Activated CD8-positive, alpha-beta memory T cell treated with anti-CD3 and anti-CD28 coated beads, Interleukin-2, amount 10 ng/mL, durations not matched to agents 7 days and 5 days (primary cell): ENCODE measurements around the gene SERINC1. TPM values are rescaled to one million over a fixed set of nuclear protein-coding genes. Genes with fewer than 3 reads are reported as not detected.

ENCODE experiments used
- ATAC-seq: fragments of 150-1000 bp; cut with Tn5 transposase; one replicate; pipeline ENCODE4 v1.10.0; 2021; ENCODE audit warnings: moderate library complexity
- CTCF ChIA-PET: fragments of 350-600 bp; sonication (Branson Sonifier 250); formaldehyde crosslinking; loops from one replicate; lab custom pipeline; 2021; ENCODE audit warnings: antibody characterized with exemption; lab: Charles Lee
- DNase-seq: peaks from one replicate; pipeline ENCODE4 v3.0.0-alpha.2; 2020
- H3K27ac Mint-ChIP-seq: one replicate; pipeline ENCODE4 v1.8.0; 2021; ENCODE audit warnings: mild to moderate bottlenecking, mixed read lengths
- H3K27me3 Mint-ChIP-seq: one replicate; pipeline ENCODE4 v1.8.0; 2021; ENCODE audit warnings: mixed read lengths
- H3K36me3 Mint-ChIP-seq: one replicate; pipeline ENCODE4 v1.8.0; 2021; ENCODE audit warnings: mild to moderate bottlenecking, mixed read lengths
- H3K4me1 Mint-ChIP-seq: one replicate; pipeline ENCODE4 v1.8.0; 2021; ENCODE audit warnings: mixed read lengths
- H3K4me3 Mint-ChIP-seq: one replicate; pipeline ENCODE4 v1.8.0; 2021; ENCODE audit warnings: mild to moderate bottlenecking, moderate library complexity, mixed read lengths
- H3K9me3 Mint-ChIP-seq: one replicate; pipeline ENCODE4 v1.8.0; 2022; ENCODE audit warnings: low read depth, mixed read lengths
- total RNA-seq, 2 experiments: library from RNA; stranded (reverse); gene quantifications; one replicate each; pipeline ENCODE4 v1.2.3, GENCODE V29; 2021

Gene SERINC1
- total RNA-seq, 2 experiments from 2014 or later: 37.6 to 52.4 TPM

DNA sequence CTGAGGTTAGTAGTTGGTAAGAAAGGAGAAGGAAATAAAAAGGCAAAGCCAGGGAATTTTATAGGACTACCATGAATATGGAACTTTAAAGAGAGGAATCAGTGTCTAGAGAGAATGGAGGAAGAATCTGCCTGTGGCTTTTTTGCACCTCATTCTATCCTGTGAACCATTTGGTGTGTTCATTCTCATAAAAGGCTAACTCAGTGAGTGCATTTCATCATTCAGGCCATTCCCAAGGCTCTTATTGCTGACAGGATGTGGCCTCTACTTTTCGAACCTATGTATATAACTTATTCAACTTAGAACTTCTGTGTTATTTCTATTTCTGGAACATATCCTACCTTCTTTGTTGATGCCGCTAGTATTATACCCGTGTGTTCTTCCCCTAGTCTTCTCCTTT, 45.0 kb downstream of the SERINC1 start:
- CTCF ChIA-PET: interaction anchor here (1.7 kb wide), 1 partner anchor 10 kb away, joined by 5 read pairs; no protein-coding TSS in a partner anchor
- ATAC-seq: no peak
- H3K36me3 Mint-ChIP-seq: peaks cover 73% of the 10 kb centered on the region
- H3K4me3 Mint-ChIP-seq: no peak overlapping the region
- peak overlapping the region; percentile 5 for H3K27ac Mint-ChIP-seq
- no peaks in the 10 kb centered on the region for H3K9me3 Mint-ChIP-seq
- no peaks in the 10 kb centered on the region for H3K27me3 Mint-ChIP-seq
- peaks cover 30% of the 10 kb centered on the region for H3K4me1 Mint-ChIP-seq
- DNase-seq: no peak

- ATAC-seq (no peak), DNase-seq (no peak)
- no peak overlapping the region for H3K4me3 Mint-ChIP-seq
- peaks cover 65% of the 10 kb centered on the region for H3K36me3 Mint-ChIP-seq
- H3K4me1 Mint-ChIP-seq: peaks cover 30% of the 10 kb centered on the region
- no peaks in the 10 kb centered on the region for H3K9me3 Mint-ChIP-seq
- CTCF ChIA-PET: interaction anchor here (1.1 kb wide), 1 partner anchor 18 kb away, joined by 3 read pairs; no protein-coding TSS in a partner anchor
- no peaks in the 10 kb centered on the region for H3K27me3 Mint-ChIP-seq
- no peak overlapping the region for H3K27ac Mint-ChIP-seq
These were observed 47.9 kb downstream of the SERINC1 start for GRCh38 chr6:122423734-122424133.

- no peaks in the 10 kb centered on the region for H3K27me3 Mint-ChIP-seq
- DNase-seq (no peak), ATAC-seq (peak; percentile 55)
- no peak overlapping the region for H3K27ac Mint-ChIP-seq
- H3K36me3 Mint-ChIP-seq: peaks cover 58% of the 10 kb centered on the region
- peaks cover 30% of the 10 kb centered on the region for H3K4me1 Mint-ChIP-seq
- CTCF ChIA-PET: no interaction called here
- H3K9me3 Mint-ChIP-seq: no peaks in the 10 kb centered on the region
- no peak overlapping the region for H3K4me3 Mint-ChIP-seq
These were observed 48.9 kb downstream of the SERINC1 start for GRCh38 chr6:122422614-122423267.

DNA sequence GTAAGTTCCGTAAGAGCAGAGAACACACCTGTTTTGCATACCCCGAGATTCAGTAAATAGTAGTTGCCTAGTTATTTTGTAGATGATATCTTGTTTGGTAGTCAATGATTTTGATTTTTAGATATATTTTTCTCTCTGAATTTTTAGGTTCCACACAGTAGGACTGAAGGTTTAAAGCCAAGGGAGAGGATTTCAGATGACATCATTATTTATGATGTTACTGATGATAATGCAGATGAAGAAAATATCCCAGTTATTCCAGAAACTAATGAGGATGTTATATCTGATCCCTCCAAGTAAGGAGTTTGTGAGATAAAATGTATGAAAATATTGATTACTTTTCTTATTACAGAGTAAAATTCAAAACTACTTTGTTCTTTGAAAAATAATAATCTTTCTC, 49.6 kb downstream of the SERINC1 start:
- Mint-ChIP-seq H3K27ac (no peak overlapping the region), H3K9me3 (no peaks in the 10 kb centered on the region), H3K36me3 (peaks cover 55% of the 10 kb centered on the region), H3K27me3 (no peaks in the 10 kb centered on the region), H3K4me1 (peaks cover 27% of the 10 kb centered on the region), H3K4me3 (no peak overlapping the region)
- DNase-seq: no peak
- no peak for ATAC-seq
- CTCF ChIA-PET: no interaction called here

- DNase-seq (no peak), ATAC-seq (no peak)
- H3K4me1 Mint-ChIP-seq: peaks cover 1% of the 10 kb centered on the region
- H3K27ac Mint-ChIP-seq: no peak overlapping the region
- no peaks in the 10 kb centered on the region for H3K9me3 Mint-ChIP-seq
- peaks cover 37% of the 10 kb centered on the region for H3K36me3 Mint-ChIP-seq
- CTCF ChIA-PET: interaction anchor here (1.1 to 1.4 kb wide), 2 partner anchors 9 to 22 kb away, joined by 3 to 5 read pairs; no protein-coding TSS in a partner anchor
- H3K27me3 Mint-ChIP-seq: no peaks in the 10 kb centered on the region
- no peak overlapping the region for H3K4me3 Mint-ChIP-seq
These were observed 54.8 kb downstream of the SERINC1 start for GRCh38 chr6:122416825-122417224.

- DNase-seq (no peak), ATAC-seq (no peak)
- Mint-ChIP-seq H3K27me3 (no peaks in the 10 kb centered on the region), H3K27ac (no peak overlapping the region), H3K36me3 (peaks cover 50% of the 10 kb centered on the region), H3K4me1 (peaks cover 16% of the 10 kb centered on the region), H3K4me3 (no peak overlapping the region), H3K9me3 (no peaks in the 10 kb centered on the region)
- CTCF ChIA-PET: interaction anchor here (1.7 kb wide), 1 partner anchor 80 kb away, joined by 5 read pairs; no protein-coding TSS in a partner anchor
These were observed 59.6 kb downstream of the SERINC1 start for GRCh38 chr6:122412001-122412400.

GRCh38 chr6:122408702-122409458, 62.7 kb downstream of the SERINC1 start:
- no peaks in the 10 kb centered on the region for H3K9me3 Mint-ChIP-seq
- CTCF ChIA-PET: interaction anchor here (1.2 kb wide), 1 partner anchor 121 kb away, joined by 3 read pairs; no protein-coding TSS in a partner anchor
- peak; percentile 53 for ATAC-seq
- DNase-seq: no peak
- H3K36me3 Mint-ChIP-seq: peaks cover 59% of the 10 kb centered on the region
- no peaks in the 10 kb centered on the region for H3K27me3 Mint-ChIP-seq
- peak overlapping the region; percentile 33 for H3K4me3 Mint-ChIP-seq
- H3K4me1 Mint-ChIP-seq: peaks cover 19% of the 10 kb centered on the region
- H3K27ac Mint-ChIP-seq: peak overlapping the region; percentile 20

GRCh38 chr6:122408240-122408639, 63.4 kb downstream of the SERINC1 start:
- H3K27me3 Mint-ChIP-seq: no peaks in the 10 kb centered on the region
- ATAC-seq: no peak
- peaks cover 56% of the 10 kb centered on the region for H3K36me3 Mint-ChIP-seq
- no peak overlapping the region for H3K27ac Mint-ChIP-seq
- DNase-seq: no peak
- CTCF ChIA-PET: interaction anchor here (1.2 kb wide), 1 partner anchor 122 kb away, joined by 3 read pairs; no protein-coding TSS in a partner anchor
- peaks cover 20% of the 10 kb centered on the region for H3K4me1 Mint-ChIP-seq
- H3K9me3 Mint-ChIP-seq: no peaks in the 10 kb centered on the region
- H3K4me3 Mint-ChIP-seq: no peak overlapping the region

DNA sequence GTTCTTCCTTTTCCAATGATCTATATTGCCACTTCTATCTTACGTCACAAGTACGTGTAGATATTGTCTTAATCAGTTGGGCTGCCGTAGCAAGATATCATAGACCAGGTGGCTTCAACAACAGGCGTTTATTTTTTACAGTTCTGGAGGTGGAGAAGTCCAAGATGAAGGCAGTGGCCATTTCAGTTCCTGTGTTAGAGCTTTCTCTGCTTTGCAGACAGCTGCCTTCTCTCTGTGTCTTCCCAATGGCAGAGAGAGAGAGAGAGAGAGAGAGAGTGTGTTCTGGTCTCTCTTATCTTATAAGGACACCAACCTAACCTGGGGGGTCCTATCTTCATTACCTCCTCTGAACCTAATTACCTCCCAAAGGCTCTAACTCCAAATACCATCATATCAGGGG, 63.9 kb downstream of the SERINC1 start:
- H3K4me1 Mint-ChIP-seq: peaks cover 21% of the 10 kb centered on the region

GRCh38 chr6:122406187-122406586, 65.4 kb downstream of the SERINC1 start:
- CTCF ChIA-PET: interaction anchor here (0.7 to 1.0 kb wide), 2 partner anchors 12 to 18 kb away, joined by 3 read pairs; no protein-coding TSS in a partner anchor
- Mint-ChIP-seq H3K27ac (no peak overlapping the region), H3K27me3 (no peaks in the 10 kb centered on the region), H3K4me1 (peaks cover 36% of the 10 kb centered on the region), H3K4me3 (no peak overlapping the region), H3K36me3 (peaks cover 49% of the 10 kb centered on the region), H3K9me3 (no peaks in the 10 kb centered on the region)
- ATAC-seq (no peak), DNase-seq (no peak)

More for the DNA sequence above, 63.9 kb downstream of the SERINC1 start:
- H3K4me3 Mint-ChIP-seq: no peak overlapping the region
- CTCF ChIA-PET: interaction anchor here (1.2 kb wide), 1 partner anchor 122 kb away, joined by 3 read pairs; no protein-coding TSS in a partner anchor
- DNase-seq (no peak), ATAC-seq (no peak)
- H3K27ac Mint-ChIP-seq: no peak overlapping the region
- H3K9me3 Mint-ChIP-seq: no peaks in the 10 kb centered on the region
- no peaks in the 10 kb centered on the region for H3K27me3 Mint-ChIP-seq
- peaks cover 52% of the 10 kb centered on the region for H3K36me3 Mint-ChIP-seq

GRCh38 chr6:122405417-122405816, 66.2 kb downstream of the SERINC1 start:
- DNase-seq (no peak), ATAC-seq (no peak)
- Mint-ChIP-seq H3K4me1 (peaks cover 44% of the 10 kb centered on the region), H3K9me3 (no peaks in the 10 kb centered on the region), H3K27me3 (no peaks in the 10 kb centered on the region), H3K36me3 (peaks cover 43% of the 10 kb centered on the region), H3K4me3 (no peak overlapping the region), H3K27ac (no peak overlapping the region)
- CTCF ChIA-PET: interaction anchor here (0.7 to 1.0 kb wide), 2 partner anchors 11 to 19 kb away, joined by 3 read pairs; no protein-coding TSS in a partner anchor

DNA sequence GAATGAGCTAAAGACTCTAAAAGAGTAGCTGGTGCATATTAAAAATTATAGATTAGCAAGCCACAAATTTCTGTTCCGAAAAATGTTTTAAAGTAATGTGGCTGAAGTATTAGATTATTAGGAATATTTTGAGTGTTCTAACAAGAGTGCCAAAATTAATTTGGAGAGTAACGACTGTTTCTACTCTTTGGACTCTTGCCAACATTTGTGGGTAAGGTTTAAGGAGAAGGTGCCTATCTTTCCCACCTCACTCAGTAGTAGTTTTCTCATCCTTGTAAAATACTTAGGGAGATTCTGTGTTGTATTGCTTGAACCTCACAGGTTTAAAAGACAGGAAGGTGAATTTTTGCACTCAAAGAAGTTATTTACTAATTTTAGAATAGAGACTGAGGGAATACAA, 67.2 kb downstream of the SERINC1 start:
- H3K27me3 Mint-ChIP-seq: no peaks in the 10 kb centered on the region
- H3K4me1 Mint-ChIP-seq: peaks cover 41% of the 10 kb centered on the region
- CTCF ChIA-PET: interaction anchor here (0.7 kb wide), 1 partner anchor 98 kb away, joined by 4 read pairs; no protein-coding TSS in a partner anchor
- no peak for DNase-seq
- peaks cover 38% of the 10 kb centered on the region for H3K36me3 Mint-ChIP-seq
- no peak overlapping the region for H3K4me3 Mint-ChIP-seq
- no peak overlapping the region for H3K27ac Mint-ChIP-seq
- no peaks in the 10 kb centered on the region for H3K9me3 Mint-ChIP-seq
- no peak for ATAC-seq

DNA sequence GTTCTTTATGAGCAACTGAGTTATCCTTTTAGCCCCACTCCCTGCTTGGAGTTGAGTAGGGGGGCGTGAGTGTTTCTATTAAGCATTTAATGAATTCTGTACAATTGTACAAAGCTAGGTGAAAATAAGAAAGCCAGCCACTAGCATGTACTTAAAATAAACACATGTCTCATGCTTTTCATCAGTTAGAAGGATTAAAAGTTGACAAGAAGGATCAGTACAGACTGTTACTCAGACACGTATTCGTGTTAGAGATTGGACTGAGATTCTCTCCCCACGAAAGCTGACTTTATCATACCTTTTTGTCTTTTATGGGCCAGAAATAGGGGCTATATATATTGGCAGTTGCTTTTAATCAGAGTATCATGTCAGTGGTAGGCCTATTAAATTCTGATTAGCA, 70.5 kb downstream of the SERINC1 start:
- peak overlapping the region; percentile 92 for H3K4me3 Mint-ChIP-seq
- CTCF ChIA-PET: no interaction called here
- H3K27ac Mint-ChIP-seq: no peak overlapping the region
- peaks cover 16% of the 10 kb centered on the region for H3K36me3 Mint-ChIP-seq
- no peaks in the 10 kb centered on the region for H3K9me3 Mint-ChIP-seq
- no peak for DNase-seq
- no peak for ATAC-seq
- no peaks in the 10 kb centered on the region for H3K27me3 Mint-ChIP-seq
- peaks cover 31% of the 10 kb centered on the region for H3K4me1 Mint-ChIP-seq
